GM12878 (cell line): ENCODE measurements around the gene PHF8. TPM values are rescaled to one million over a fixed set of nuclear protein-coding genes. Genes with fewer than 3 reads are reported as not detected.

ENCODE experiments used
- ATAC-seq: fragments of 200-7000 bp; cut with Tn5 transposase; 3 replicates; pipeline ENCODE4 v1.9.1; 2020; ENCODE audit warnings: mild to moderate bottlenecking, moderate library complexity
- BruUV-seq: library from RNA; stranded (reverse); fragments of 400-500 nt; replicated peaks from 2 replicates; lab custom pipeline; 2021; lab: Mats Ljungman, UMichigan
- CTCF ChIA-PET: fragments of 300-600 bp; sonication (Branson Sonifier 250); formaldehyde crosslinking; extraction: SDS; loops from one replicate; lab custom pipeline; 2021; ENCODE audit warnings: inconsistent platforms; lab: Yijun Ruan, JAX
- POLR2A ChIA-PET: fragments of 350-600 bp; formaldehyde crosslinking; extraction: SDS; loops from one replicate; lab custom pipeline; 2021; ENCODE audit warnings: inconsistent platforms; lab: Charles Lee
- RAD21 ChIA-PET: fragments of 300-600 bp; sonication (Branson Sonifier 250); formaldehyde crosslinking; loops from one replicate; lab custom pipeline; 2023; ENCODE audit warnings: antibody characterized with exemption; ENCODE audit not compliant: unreplicated experiment; lab: Charles Lee
- SMC1A ChIA-PET: fragments of 300-600 bp; sonication (Branson Sonifier 250); formaldehyde crosslinking; loops from one replicate; lab custom pipeline; 2023; ENCODE audit not compliant: unreplicated experiment, uncharacterized antibody; lab: Charles Lee
- DNase-seq: peaks from one replicate; pipeline ENCODE4 v3.0.0-alpha.2; 2011; ENCODE audit warnings: low read depth, low spot score
- FAIRE-seq: peaks from 3 replicates; lab custom pipeline; 2011; peaks lifted over from hg19 to GRCh38; lab: Jason Lieb, UNC
- H2AFZ ChIP-seq: 2 replicates; pipeline ENCODE4 v1.6.0; 2011; ENCODE audit warnings: low read depth, low read length, control low read depth; ENCODE audit not compliant: control insufficient read depth
- H3K27ac ChIP-seq: 2 replicates; pipeline ENCODE4 v1.5.1; 2011; ENCODE audit warnings: control low read depth; ENCODE audit not compliant: control insufficient read depth, insufficient read depth
- H3K27me3 ChIP-seq, 2 experiments: replicated peaks in 1 of 2; 2 replicates each; pipeline versions ENCODE4 v1.6.0 to v1.6.1; 2011; ENCODE audit warnings: low read length in 1 of 2; ENCODE audit not compliant: control insufficient read depth in 2 of 2, insufficient read depth in 2 of 2
- H3K36me3 ChIP-seq, 2 experiments: 2 replicates each; pipeline ENCODE4 v1.5.1; 2011; ENCODE audit warnings: low read length in 1 of 2; ENCODE audit not compliant: control insufficient read depth in 2 of 2, insufficient read depth in 2 of 2
- H3K4me1 ChIP-seq: 2 replicates; pipeline ENCODE4 v1.6.1; 2011; ENCODE audit warnings: mild to moderate bottlenecking, low read length, moderate library complexity, mixed read lengths; ENCODE audit not compliant: control insufficient read depth, insufficient read depth
- H3K4me2 ChIP-seq: 2 replicates; pipeline ENCODE4 v1.6.0; 2011; ENCODE audit warnings: control low read depth; ENCODE audit not compliant: control insufficient read depth, insufficient read depth
- H3K4me3 ChIP-seq: fragments of 200-600 bp; sonication (generic); 2 replicates; pipeline ENCODE4 v1.5.1; 2016
- H3K79me2 ChIP-seq: 2 replicates; pipeline ENCODE4 v1.6.0; 2011; ENCODE audit warnings: low read length; ENCODE audit not compliant: control insufficient read depth, insufficient read depth
- H3K9ac ChIP-seq: 2 replicates; pipeline ENCODE4 v1.8.0; 2011; ENCODE audit warnings: low read length, control low read depth, mixed read lengths; ENCODE audit not compliant: control insufficient read depth, insufficient read depth
- H3K9me3 ChIP-seq: replicated peaks from 3 replicates; pipeline ENCODE4 v1.5.1; 2011; ENCODE audit warnings: mild to moderate bottlenecking, low read length; ENCODE audit not compliant: control insufficient read depth, insufficient read depth
- H4K20me1 ChIP-seq: 2 replicates; pipeline ENCODE4 v1.6.0; 2011; ENCODE audit not compliant: control insufficient read depth, insufficient read depth
- BMI1 ChIP-seq: fragments of 450-650 bp; IDR thresholded peaks from 2 replicates; pipeline ENCODE4 v1.6.1; 2016; ENCODE audit warnings: mild to moderate bottlenecking, moderate library complexity, borderline replicate concordance
- BRCA1 ChIP-seq: IDR thresholded peaks from 2 replicates; pipeline ENCODE4 v1.6.1; 2011; ENCODE audit warnings: low read depth, low read length, improper control_type of control experiment
- FOS ChIP-seq: IDR thresholded peaks from 3 replicates; pipeline ENCODE4 v1.6.1; 2011; ENCODE audit warnings: borderline replicate concordance; ENCODE audit not compliant: insufficient read length; ENCODE audit errors: extremely low read depth
- GATAD2B ChIP-seq: fragments of 450-650 bp; conservative IDR thresholded peaks from 2 replicates; pipeline ENCODE4 v1.6.1; 2017; ENCODE audit warnings: low read depth, mild to moderate bottlenecking, moderate library complexity
- MYC ChIP-seq: IDR thresholded peaks from 2 replicates; pipeline ENCODE4 v1.6.1; 2011; ENCODE audit warnings: mild to moderate bottlenecking, low read length, moderate library complexity, inconsistent platforms; ENCODE audit not compliant: insufficient read depth, insufficient replicate concordance, insufficient read length, severe bottlenecking
- NBN ChIP-seq: fragments of 450-650 bp; IDR thresholded peaks from 2 replicates; pipeline ENCODE4 v1.6.1; 2016
- NFIC ChIP-seq: IDR thresholded peaks from 2 replicates; pipeline ENCODE4 v1.6.1; 2012; ENCODE audit warnings: low read depth, mild to moderate bottlenecking, inconsistent platforms, low read length, moderate library complexity
- NRF1 ChIP-seq: conservative IDR thresholded peaks from 2 replicates; pipeline ENCODE4 v1.6.1; 2011; ENCODE audit warnings: mild to moderate bottlenecking, low read depth, low read length, improper control_type of control experiment
- POLR2A ChIP-seq: IDR thresholded peaks from 2 replicates; pipeline ENCODE4 v1.6.1; 2011; ENCODE audit warnings: low read depth, mild to moderate bottlenecking, low read length
- POU2F2 ChIP-seq: IDR thresholded peaks from 3 replicates; pipeline ENCODE4 v1.6.1; 2011; ENCODE audit warnings: low read depth, mild to moderate bottlenecking, low read length, borderline replicate concordance
- RB1 ChIP-seq: fragments of 450-650 bp; formaldehyde crosslinking; IDR thresholded peaks from 2 replicates; pipeline ENCODE4 v1.6.1; 2017; ENCODE audit warnings: mild to moderate bottlenecking, borderline replicate concordance
- RCOR1 ChIP-seq: conservative IDR thresholded peaks from 2 replicates; pipeline ENCODE4 v1.6.1; 2012; ENCODE audit warnings: low read depth, low read length, improper control_type of control experiment
- SP1 ChIP-seq: IDR thresholded peaks from one replicate; pipeline ENCODE4 v1.6.1; 2011; ENCODE audit warnings: low read depth, low read length
- SPI1 ChIP-seq: IDR thresholded peaks from 2 replicates; pipeline ENCODE4 v1.6.1; 2011; ENCODE audit warnings: low read depth, mild to moderate bottlenecking, low read length, moderate library complexity, borderline replicate concordance; ENCODE audit not compliant: insufficient read depth
- TCF3 ChIP-seq: IDR thresholded peaks from 2 replicates; pipeline ENCODE4 v1.6.1; 2012; ENCODE audit warnings: low read depth, mild to moderate bottlenecking, low read length, borderline replicate concordance; ENCODE audit not compliant: insufficient read depth
- WGBS: methylation state at CpG from one replicate; pipeline ENCODE4 v1.1.6; 2016; ENCODE audit warnings: low lambda C conversion rate; ENCODE audit not compliant: insufficient replicate concordance, insufficient coverage; ENCODE audit errors: missing lambda C conversion rate; 5-methylcytosine and 5-hydroxymethylcytosine counted together
- in situ Hi-C: fragments of 300-500 bp; cut with MboI; formaldehyde crosslinking; loops from 9 replicates; pipeline ENCODE4 v1.14.3; 2018; ENCODE audit warnings: mixed read lengths
- intact Hi-C: fragments of 100-400 bp; cut with micrococcal nuclease; formaldehyde crosslinking; loops from one replicate; pipeline ENCODE4 v1.14.2; 2022; ENCODE audit not compliant: unreplicated experiment
- polyA plus RNA-seq, 11 experiments: library from polyadenylated mRNA; depleted of rRNA in 4 of 11; unstranded in 6 of 11; stranded (reverse) in 5 of 11; fragments of >200 nt; fragmentation: Nextera tagmentation in 4 of 11; fragmentation: Illumina TruSeq in 1 of 11; extraction: Ambion mirVana in 4 of 11; extraction: Trizol in 1 of 11; gene quantifications; 1 replicate in 1 of 11; 2 replicates in 10 of 11; pipeline versions ENCODE4 v1.2.1 to v1.2.3, GENCODE V29; 2011 to 2016; ENCODE audit warnings: inconsistent platforms in 2 of 11, missing spikeins in 2 of 11, low read depth in 1 of 11
- total RNA-seq, 4 experiments: library from RNA; depleted of rRNA in 3 of 4; stranded (reverse); fragments of >200 nt in 3 of 4; fragmentation: Illumina TruSeq in 1 of 4; extraction: Trizol in 1 of 4; gene quantifications; 2 replicates each; pipeline versions ENCODE4 v1.2.1 to v1.2.3, GENCODE V29; 2013 to 2021
- TF ChIP-seq, protein P1 (sequence below): IDR thresholded peaks from 2 replicates; pipeline ENCODE4 v1.6.1; 2011; ENCODE audit warnings: borderline replicate concordance, low read depth, mild to moderate bottlenecking, moderate library complexity, mixed read lengths, low read length; ENCODE audit not compliant: insufficient read depth; ENCODE audit errors: extremely low read length
- TF ChIP-seq, protein P2 (sequence below): fragments of 450-650 bp; IDR thresholded peaks from 2 replicates; pipeline ENCODE4 v1.6.1; 2017; ENCODE audit warnings: low read depth, mild to moderate bottlenecking, moderate library complexity
- TF ChIP-seq, protein P3 (sequence below): fragments of 450-650 bp; IDR thresholded peaks from 2 replicates; pipeline ENCODE4 v1.6.1; 2017; ENCODE audit warnings: mild to moderate bottlenecking

PHF8 gene
- total and polyA plus RNA-seq, 10 of the 15 experiments (the other 5 are each of a cell fraction or from before 2014, with no cell fraction given): 2.4 to 23.7 (median 12.7) TPM

DNA sequence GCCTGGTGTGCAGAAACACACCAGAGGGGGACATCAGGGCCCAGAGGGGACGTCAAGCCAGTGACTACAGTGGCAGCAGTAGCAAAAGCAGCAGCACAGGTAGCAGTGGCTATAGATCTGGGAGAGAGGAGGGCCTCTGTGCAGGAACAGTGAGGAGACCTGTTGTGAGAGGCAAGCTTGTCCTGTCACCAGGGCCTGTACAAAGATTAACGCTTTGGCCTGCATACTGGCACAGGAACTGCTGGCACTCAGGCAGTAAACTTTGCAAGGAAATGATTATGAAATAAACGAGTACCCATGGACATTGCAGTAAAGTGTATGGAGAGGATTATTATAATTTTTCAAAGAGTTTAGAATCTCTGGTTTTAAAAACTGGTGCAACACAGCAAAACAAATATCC, 5.5 kb upstream of the PHF8 start:
- ATAC-seq: no peak
- DNase-seq: no peak

DNA sequence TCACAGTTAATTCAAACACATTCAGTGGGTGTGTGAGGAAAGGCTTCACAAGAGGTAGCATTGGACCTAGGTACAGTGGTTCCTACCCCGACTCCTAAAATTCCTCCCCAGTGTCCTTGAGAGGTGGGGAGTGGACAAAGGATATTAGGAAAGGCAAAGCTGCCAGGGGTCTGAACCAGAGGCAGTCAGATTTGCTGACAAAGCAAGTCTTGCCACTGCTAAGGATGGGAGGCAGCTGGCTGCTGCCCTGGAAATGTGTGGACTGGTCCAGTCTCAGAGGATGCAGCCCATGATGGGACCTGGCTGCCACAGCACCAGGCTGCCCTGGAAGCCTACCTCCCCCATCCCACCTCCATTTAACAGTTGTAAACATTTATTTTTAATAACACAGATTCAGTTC, 4.1 kb upstream of the PHF8 start:
- Histone ChIP-seq H3K4me2 (no peak overlapping the region), H2AFZ (no peak overlapping the region), H4K20me1 (no peaks in the 10 kb centered on the region), H3K4me1 (peaks cover 4% of the 10 kb centered on the region; the same call in 1 of the 2 replicates), H3K27me3 (no peaks in the 10 kb centered on the region), H3K79me2 (peaks cover 6% of the 10 kb centered on the region), H3K27ac (no peak overlapping the region), H3K9ac (no peak overlapping the region), H3K9me3 (no peaks in the 10 kb centered on the region), H3K4me3 (no peak overlapping the region), H3K36me3 (no peaks in the 10 kb centered on the region)
- ChIA-PET CTCF (no interaction called here), POLR2A (no interaction called here), RAD21 (no interaction called here), SMC1A (no interaction called here)
- in situ Hi-C loops (no loop called here), intact Hi-C loops (no loop called here)
- 0% methylated on average over 1 of the region's 1 CpG for WGBS
- BruUV-seq: no TSS peak
- DNase-seq (no peak), ATAC-seq (no peak), FAIRE-seq (no peak)
- TF ChIP-seq, protein P1, sequence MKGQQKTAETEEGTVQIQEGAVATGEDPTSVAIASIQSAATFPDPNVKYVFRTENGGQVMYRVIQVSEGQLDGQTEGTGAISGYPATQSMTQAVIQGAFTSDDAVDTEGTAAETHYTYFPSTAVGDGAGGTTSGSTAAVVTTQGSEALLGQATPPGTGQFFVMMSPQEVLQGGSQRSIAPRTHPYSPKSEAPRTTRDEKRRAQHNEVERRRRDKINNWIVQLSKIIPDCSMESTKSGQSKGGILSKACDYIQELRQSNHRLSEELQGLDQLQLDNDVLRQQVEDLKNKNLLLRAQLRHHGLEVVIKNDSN: no peak
- TF ChIP-seq POU2F2: no peak
- TF ChIP-seq FOS: no peak
- no peak for TF ChIP-seq MYC
- TF ChIP-seq BRCA1: no peak
- TF ChIP-seq, protein P2, sequence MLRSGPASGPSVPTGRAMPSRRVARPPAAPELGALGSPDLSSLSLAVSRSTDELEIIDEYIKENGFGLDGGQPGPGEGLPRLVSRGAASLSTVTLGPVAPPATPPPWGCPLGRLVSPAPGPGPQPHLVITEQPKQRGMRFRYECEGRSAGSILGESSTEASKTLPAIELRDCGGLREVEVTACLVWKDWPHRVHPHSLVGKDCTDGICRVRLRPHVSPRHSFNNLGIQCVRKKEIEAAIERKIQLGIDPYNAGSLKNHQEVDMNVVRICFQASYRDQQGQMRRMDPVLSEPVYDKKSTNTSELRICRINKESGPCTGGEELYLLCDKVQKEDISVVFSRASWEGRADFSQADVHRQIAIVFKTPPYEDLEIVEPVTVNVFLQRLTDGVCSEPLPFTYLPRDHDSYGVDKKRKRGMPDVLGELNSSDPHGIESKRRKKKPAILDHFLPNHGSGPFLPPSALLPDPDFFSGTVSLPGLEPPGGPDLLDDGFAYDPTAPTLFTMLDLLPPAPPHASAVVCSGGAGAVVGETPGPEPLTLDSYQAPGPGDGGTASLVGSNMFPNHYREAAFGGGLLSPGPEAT: no peak
- TF ChIP-seq RB1: no peak
- no peak for TF ChIP-seq SP1
- TF ChIP-seq, protein P3, sequence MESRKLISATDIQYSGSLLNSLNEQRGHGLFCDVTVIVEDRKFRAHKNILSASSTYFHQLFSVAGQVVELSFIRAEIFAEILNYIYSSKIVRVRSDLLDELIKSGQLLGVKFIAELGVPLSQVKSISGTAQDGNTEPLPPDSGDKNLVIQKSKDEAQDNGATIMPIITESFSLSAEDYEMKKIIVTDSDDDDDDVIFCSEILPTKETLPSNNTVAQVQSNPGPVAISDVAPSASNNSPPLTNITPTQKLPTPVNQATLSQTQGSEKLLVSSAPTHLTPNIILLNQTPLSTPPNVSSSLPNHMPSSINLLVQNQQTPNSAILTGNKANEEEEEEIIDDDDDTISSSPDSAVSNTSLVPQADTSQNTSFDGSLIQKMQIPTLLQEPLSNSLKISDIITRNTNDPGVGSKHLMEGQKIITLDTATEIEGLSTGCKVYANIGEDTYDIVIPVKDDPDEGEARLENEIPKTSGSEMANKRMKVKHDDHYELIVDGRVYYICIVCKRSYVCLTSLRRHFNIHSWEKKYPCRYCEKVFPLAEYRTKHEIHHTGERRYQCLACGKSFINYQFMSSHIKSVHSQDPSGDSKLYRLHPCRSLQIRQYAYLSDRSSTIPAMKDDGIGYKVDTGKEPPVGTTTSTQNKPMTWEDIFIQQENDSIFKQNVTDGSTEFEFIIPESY: no peak
- TF ChIP-seq SPI1: no peak
- no peak for TF ChIP-seq TCF3

More for the DNA sequence above, 5.5 kb upstream of the PHF8 start:
- peaks cover 4% of the 10 kb centered on the region; the same call in 1 of the 2 replicates for H3K4me1 ChIP-seq
- WGBS: 16% methylated on average over 3 of the region's 3 CpGs
- POLR2A ChIA-PET: no interaction called here
- TF ChIP-seq NBN (no peak), GATAD2B (no peak), NFIC (no peak), RCOR1 (no peak), POLR2A (no peak), NRF1 (no peak), BMI1 (no peak)
- TF ChIP-seq, all 136 proteins: peak for 0
- Histone ChIP-seq H3K4me3 (no peak overlapping the region), H3K9me3 (no peaks in the 10 kb centered on the region), H4K20me1 (no peaks in the 10 kb centered on the region), H3K36me3 (no peaks in the 10 kb centered on the region), H2AFZ (no peak overlapping the region), H3K27ac (no peak overlapping the region), H3K4me2 (no peak overlapping the region), H3K9ac (no peak overlapping the region), H3K79me2 (no peaks in the 10 kb centered on the region), H3K27me3 (no peaks in the 10 kb centered on the region)
- in situ Hi-C loops: no loop called here
- intact Hi-C loops: no loop called here
- BruUV-seq: no TSS peak
- FAIRE-seq: no peak
- CTCF ChIA-PET: no interaction called here
- RAD21 ChIA-PET: no interaction called here
- SMC1A ChIA-PET: no interaction called here
